CD4-positive, alpha-beta T cell (primary cell): ENCODE data around the gene ZSCAN16. TPM values are rescaled to one million over a fixed set of nuclear protein-coding genes. Genes with fewer than 3 reads are reported as not detected.

Source experiments
- ATAC-seq: fragments of 200-7000 bp; cut with Tn5 transposase; one replicate; pipeline ENCODE4 v1.10.0; 2022; ENCODE audit warnings: mild to moderate bottlenecking; ENCODE audit not compliant: poor library complexity
- CTCF ChIA-PET: fragments of 350-600 bp; sonication (Branson Sonifier 250); formaldehyde crosslinking; loops from one replicate; lab custom pipeline; 2021; ENCODE audit warnings: antibody characterized with exemption, inconsistent platforms; lab: Charles Lee
- POLR2A ChIA-PET: fragments of 350-600 bp; sonication (Branson Sonifier 250); formaldehyde crosslinking; loops from one replicate; lab custom pipeline; 2021; ENCODE audit warnings: antibody characterized with exemption, inconsistent platforms; lab: Charles Lee
- DNase-seq, 14 experiments: peaks; one replicate each; pipeline ENCODE4 v3.0.0-alpha.2; 2013 to 2020; ENCODE audit warnings: mixed read lengths in 2 of 14
- H3K27ac ChIP-seq, 2 donors: one replicate each; pipeline versions ENCODE4 v1.5.1 to v1.7.0; 2013; ENCODE audit warnings: low read length in 2 of 2, low read depth in 1 of 2, mild to moderate bottlenecking in 1 of 2
- H3K27me3 ChIP-seq, 2 experiments: 1 replicate in 1 of 2; 2 replicates in 1 of 2; pipeline versions ENCODE4 v1.6.1 to v1.7.0; 2013; ENCODE audit warnings: low read length in 2 of 2, control low read depth in 1 of 2, mild to moderate bottlenecking in 1 of 2, moderate library complexity in 1 of 2; ENCODE audit not compliant: insufficient read depth in 2 of 2, control insufficient read depth in 1 of 2
- H3K36me3 ChIP-seq: one replicate; pipeline ENCODE4 v1.6.1; 2013; ENCODE audit warnings: low read length, control low read depth; ENCODE audit not compliant: insufficient read depth
- H3K4me1 ChIP-seq: one replicate; pipeline ENCODE4 v1.6.1; 2013; ENCODE audit warnings: low read length, control low read depth; ENCODE audit not compliant: insufficient read depth
- H3K4me3 ChIP-seq: one replicate; pipeline ENCODE4 v1.5.1; 2013; ENCODE audit warnings: mild to moderate bottlenecking, low read length, moderate library complexity
- H3K9me3 ChIP-seq, 2 experiments: 1 replicate in 1 of 2; 2 replicates in 1 of 2; pipeline versions ENCODE4 v1.6.1 to v1.7.0; 2013; ENCODE audit warnings: low read length in 2 of 2, mild to moderate bottlenecking in 2 of 2, control low read depth in 1 of 2, moderate library complexity in 1 of 2; ENCODE audit not compliant: control insufficient read depth in 1 of 2, insufficient read depth in 1 of 2
- H3K27ac Mint-ChIP-seq: one replicate; pipeline ENCODE4 v1.8.0; 2020; ENCODE audit warnings: mixed read lengths
- H3K27me3 Mint-ChIP-seq: one replicate; pipeline ENCODE4 v1.8.0; 2021; ENCODE audit warnings: mixed read lengths
- H3K36me3 Mint-ChIP-seq: one replicate; pipeline ENCODE4 v1.8.0; 2021; ENCODE audit warnings: low read depth, mixed read lengths
- H3K4me1 Mint-ChIP-seq: one replicate; pipeline ENCODE4 v1.8.0; 2021; ENCODE audit warnings: low read depth, mixed read lengths
- H3K4me3 Mint-ChIP-seq: one replicate; pipeline ENCODE4 v1.8.0; 2020; ENCODE audit warnings: mild to moderate bottlenecking, mixed read lengths
- H3K9me3 Mint-ChIP-seq: one replicate; pipeline ENCODE4 v1.8.0; 2020; ENCODE audit warnings: mixed read lengths
- CTCF ChIP-seq: fragments of 200-600 bp; IDR thresholded peaks from one replicate; pipeline ENCODE4 v1.8.0; 2022; ENCODE audit warnings: antibody characterized with exemption, mild to moderate bottlenecking
- intact Hi-C, 2 experiments: fragments of 100-400 bp; cut with DNase I in 1 of 2; cut with micrococcal nuclease in 1 of 2; formaldehyde crosslinking; loops; one replicate each; pipeline versions ENCODE4 v1.15.1 to v1.9.0; 2023 to 2025; cut with DNase I, micrococcal nuclease
- total RNA-seq, 174 experiments: library from RNA in 2 of 174; stranded (reverse) in 2 of 174; gene quantifications; one replicate each; pipeline ENCODE4 v1.2.3 and lab custom pipeline; 2021 to 2026

ZSCAN16 gene
- total RNA-seq, 2 experiments from 2014 or later = 7.3 to 7.4 TPM

GRCh38 chr6:28134716-28135115 is 10.3 kb downstream of the ZSCAN16 start:
- ATAC-seq = no peak
- Mint-ChIP-seq H3K9me3 (no peaks in the 10 kb centered on the region), H3K4me3 (no peak overlapping the region), H3K27me3 (no peaks in the 10 kb centered on the region), H3K27ac (peak overlapping the region; percentile 72), H3K4me1 (peaks cover 57% of the 10 kb centered on the region), H3K36me3 (peaks cover 28% of the 10 kb centered on the region)
- Histone ChIP-seq H3K4me3 (no peak overlapping the region), H3K27me3 (no peaks in the 10 kb centered on the region), H3K36me3 (peaks cover 16% of the 10 kb centered on the region), H3K9me3 (no peaks in the 10 kb centered on the region), H3K27ac (no peak overlapping the region), H3K4me1 (peaks cover 23% of the 10 kb centered on the region)
- ChIA-PET CTCF (interaction anchor here (1.0 kb wide), 1 partner anchor 8 kb away, joined by 3 read pairs; no protein-coding TSS in a partner anchor), POLR2A (no interaction called here)
- TF ChIP-seq CTCF = no peak
- intact Hi-C loops = loop anchor here (1.0 to 10.0 kb wide), 5 partner anchors 50 to 550 kb away; partner anchors contain the start of genes ZNF165 (in 1 of the 2) and ZSCAN12 (in 1 of the 2)
- DNase-seq = no peak

GRCh38 chr6:28135393-28135792 is 11.0 kb downstream of the ZSCAN16 start:
- H3K4me1 Mint-ChIP-seq = peaks cover 62% of the 10 kb centered on the region
- H3K4me1 ChIP-seq = peaks cover 27% of the 10 kb centered on the region
- POLR2A ChIA-PET = interaction anchor here (1.6 to 7.9 kb wide), 3 partner anchors 10 to 132 kb away, joined by 6 to 55 read pairs (median 32); partner anchors contain the start of genes ZSCAN16 and ZSCAN26
- no peaks in the 10 kb centered on the region for H3K27me3 ChIP-seq
- DNase-seq (peak in 2 of 14 experiments; percentile 22 to 24), ATAC-seq (no peak)
- peaks cover 11% of the 10 kb centered on the region for H3K36me3 ChIP-seq
- no peaks in the 10 kb centered on the region for H3K9me3 Mint-ChIP-seq
- CTCF ChIA-PET = no interaction called here
- H3K4me3 Mint-ChIP-seq = peak overlapping the region; percentile 95
- no peaks in the 10 kb centered on the region for H3K27me3 Mint-ChIP-seq
- H3K27ac Mint-ChIP-seq = peak overlapping the region; percentile 95
- no peak overlapping the region for H3K4me3 ChIP-seq
- H3K36me3 Mint-ChIP-seq = peaks cover 27% of the 10 kb centered on the region
- no peak for TF ChIP-seq CTCF
- H3K9me3 ChIP-seq = no peaks in the 10 kb centered on the region
- peak overlapping the region in 1 of 2 donors; percentile 1 for H3K27ac ChIP-seq
- intact Hi-C loops = loop anchor here in 1 of 2 experiments (10.0 kb wide), 3 partner anchors 51 to 549 kb away; partner anchors contain the start of gene ZNF165

- Mint-ChIP-seq H3K4me1 (peaks cover 76% of the 10 kb centered on the region), H3K27ac (peak overlapping the region; percentile 95), H3K27me3 (no peaks in the 10 kb centered on the region), H3K9me3 (no peaks in the 10 kb centered on the region), H3K36me3 (peaks cover 28% of the 10 kb centered on the region), H3K4me3 (peak overlapping the region; percentile 95)
- Histone ChIP-seq H3K4me1 (peaks cover 37% of the 10 kb centered on the region), H3K9me3 (no peaks in the 10 kb centered on the region), H3K27ac (peak overlapping the region; percentile 93 to 99), H3K4me3 (peak overlapping the region; percentile 79), H3K36me3 (peaks cover 6% of the 10 kb centered on the region), H3K27me3 (no peaks in the 10 kb centered on the region)
- CTCF ChIA-PET = interaction anchor here (1.7 kb wide), 1 partner anchor 219 kb away, joined by 4 read pairs; no protein-coding TSS in a partner anchor
- TF ChIP-seq CTCF = no peak
- DNase-seq = peak; percentile 47 to 87 (median 68)
- intact Hi-C loops = loop anchor here (1.0 to 10.0 kb wide), 7 partner anchors 12 to 548 kb away; partner anchors contain the start of genes ZNF165 (in 2 of the 2) and ZKSCAN4 (in 1 of the 2)
- POLR2A ChIA-PET = interaction anchor here (0.6 to 7.9 kb wide), 11 partner anchors 9 to 990 kb away, joined by 3 to 55 read pairs (median 6); partner anchors contain the start of genes ZKSCAN4, ZSCAN16 and ZSCAN26
- peak; percentile 42 for ATAC-seq
Observed at GRCh38 chr6:28136585-28137504, 12.4 kb downstream of the ZSCAN16 start.
